Astrocyte of the cerebellum (primary cell): ENCODE measurements around the gene CPT1B.
"Not testable (repeated sequence)": the region's sequence is repeated elsewhere in the genome, so short reads cannot be mapped to it uniquely, and the experiment has no call there.

Experiments used
- DNase-seq: peaks from one replicate; pipeline ENCODE4 v3.0.0-alpha.2; 2011; ENCODE audit warnings: low read depth
- H3K4me3 ChIP-seq: 2 replicates; pipeline ENCODE4 v1.5.1; 2011; ENCODE audit warnings: mild to moderate bottlenecking, low read depth, low read length, moderate library complexity
- CTCF ChIP-seq: IDR thresholded peaks from 2 replicates; pipeline ENCODE4 v1.5.1; 2012; ENCODE audit warnings: low read length, low read depth, moderate library complexity, mild to moderate bottlenecking; ENCODE audit errors: missing control alignments
- in situ Hi-C: cut with HindIII; loops from 2 replicates; pipeline ENCODE4 v1.10.0; 2017; ENCODE audit warnings: low sequenced_read_pairs

The CPT1B gene

GRCh38 chr22:50624347-50625130 is 46.3 kb upstream of the CPT1B start:
- in situ Hi-C loops: loop anchor here (5.0 kb wide), 1 partner anchor 47 kb away; the partner anchor contains the start of gene CPT1B
- no peak for TF ChIP-seq CTCF
- no peak overlapping the region for H3K4me3 ChIP-seq
- DNase-seq: no peak

- TF ChIP-seq CTCF: no peak
- in situ Hi-C loops: no loop called here
- H3K4me3 ChIP-seq: no peak overlapping the region
- no peak for DNase-seq
Observed at GRCh38 chr22:50622723-50623327, 44.6 kb upstream of the CPT1B start.

- DNase-seq: no peak
- in situ Hi-C loops: no loop called here
Observed at GRCh38 chr22:50621948-50622722, 43.9 kb upstream of the CPT1B start.

GRCh38 chr22:50621356-50621880 is 43.2 kb upstream of the CPT1B start:
- in situ Hi-C loops: no loop called here
- DNase-seq: no peak
- TF ChIP-seq CTCF: no peak
- no peak overlapping the region for H3K4me3 ChIP-seq

More at GRCh38 chr22:50621948-50622722, 43.9 kb upstream of the CPT1B start:
- H3K4me3 ChIP-seq: no peak overlapping the region
- TF ChIP-seq CTCF: peak; percentile 25

GRCh38 chr22:50620593-50621355 is 42.5 kb upstream of the CPT1B start:
- in situ Hi-C loops: no loop called here
- DNase-seq: no peak
- TF ChIP-seq CTCF: no peak
- no peak overlapping the region for H3K4me3 ChIP-seq

- in situ Hi-C loops, H3K4me3 ChIP-seq: not testable (repeated sequence)
Observed at GRCh38 chr22:50614296-50614695, 36.1 kb upstream of the CPT1B start.

More at GRCh38 chr22:50614296-50614695, 36.1 kb upstream of the CPT1B start:
- not testable (repeated sequence) for DNase-seq
